Measurements from ENCODE around the gene NTRK2. TPM values are rescaled to one million over a fixed set of nuclear protein-coding genes. Genes with fewer than 3 reads are reported as not detected.

NTRK2 gene
- total and polyA plus RNA-seq, 2 experiments from 2014 or later, result 0.03 TPM; not detected in 1

DNA sequence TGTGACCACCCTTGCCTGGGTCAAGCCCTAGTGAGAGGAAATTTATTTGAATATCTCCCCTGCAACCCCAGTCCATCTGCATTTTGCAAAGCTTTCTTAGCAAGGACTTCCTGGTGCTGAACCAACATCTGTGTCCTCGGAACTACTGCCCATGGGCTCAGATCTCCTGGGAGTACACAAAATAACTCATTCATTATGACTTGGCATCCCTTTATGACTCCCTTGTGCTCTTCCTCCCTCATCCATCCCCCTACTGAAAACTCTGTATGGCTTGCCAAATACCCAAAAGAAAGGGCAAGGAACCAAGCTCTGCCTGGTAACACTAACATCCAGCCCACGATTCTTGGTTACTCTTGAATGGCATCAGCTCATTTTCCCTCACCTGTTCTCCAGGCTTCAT is 368.5 kb downstream of the NTRK2 start (continued):
- TF ChIP-seq, protein P1, sequence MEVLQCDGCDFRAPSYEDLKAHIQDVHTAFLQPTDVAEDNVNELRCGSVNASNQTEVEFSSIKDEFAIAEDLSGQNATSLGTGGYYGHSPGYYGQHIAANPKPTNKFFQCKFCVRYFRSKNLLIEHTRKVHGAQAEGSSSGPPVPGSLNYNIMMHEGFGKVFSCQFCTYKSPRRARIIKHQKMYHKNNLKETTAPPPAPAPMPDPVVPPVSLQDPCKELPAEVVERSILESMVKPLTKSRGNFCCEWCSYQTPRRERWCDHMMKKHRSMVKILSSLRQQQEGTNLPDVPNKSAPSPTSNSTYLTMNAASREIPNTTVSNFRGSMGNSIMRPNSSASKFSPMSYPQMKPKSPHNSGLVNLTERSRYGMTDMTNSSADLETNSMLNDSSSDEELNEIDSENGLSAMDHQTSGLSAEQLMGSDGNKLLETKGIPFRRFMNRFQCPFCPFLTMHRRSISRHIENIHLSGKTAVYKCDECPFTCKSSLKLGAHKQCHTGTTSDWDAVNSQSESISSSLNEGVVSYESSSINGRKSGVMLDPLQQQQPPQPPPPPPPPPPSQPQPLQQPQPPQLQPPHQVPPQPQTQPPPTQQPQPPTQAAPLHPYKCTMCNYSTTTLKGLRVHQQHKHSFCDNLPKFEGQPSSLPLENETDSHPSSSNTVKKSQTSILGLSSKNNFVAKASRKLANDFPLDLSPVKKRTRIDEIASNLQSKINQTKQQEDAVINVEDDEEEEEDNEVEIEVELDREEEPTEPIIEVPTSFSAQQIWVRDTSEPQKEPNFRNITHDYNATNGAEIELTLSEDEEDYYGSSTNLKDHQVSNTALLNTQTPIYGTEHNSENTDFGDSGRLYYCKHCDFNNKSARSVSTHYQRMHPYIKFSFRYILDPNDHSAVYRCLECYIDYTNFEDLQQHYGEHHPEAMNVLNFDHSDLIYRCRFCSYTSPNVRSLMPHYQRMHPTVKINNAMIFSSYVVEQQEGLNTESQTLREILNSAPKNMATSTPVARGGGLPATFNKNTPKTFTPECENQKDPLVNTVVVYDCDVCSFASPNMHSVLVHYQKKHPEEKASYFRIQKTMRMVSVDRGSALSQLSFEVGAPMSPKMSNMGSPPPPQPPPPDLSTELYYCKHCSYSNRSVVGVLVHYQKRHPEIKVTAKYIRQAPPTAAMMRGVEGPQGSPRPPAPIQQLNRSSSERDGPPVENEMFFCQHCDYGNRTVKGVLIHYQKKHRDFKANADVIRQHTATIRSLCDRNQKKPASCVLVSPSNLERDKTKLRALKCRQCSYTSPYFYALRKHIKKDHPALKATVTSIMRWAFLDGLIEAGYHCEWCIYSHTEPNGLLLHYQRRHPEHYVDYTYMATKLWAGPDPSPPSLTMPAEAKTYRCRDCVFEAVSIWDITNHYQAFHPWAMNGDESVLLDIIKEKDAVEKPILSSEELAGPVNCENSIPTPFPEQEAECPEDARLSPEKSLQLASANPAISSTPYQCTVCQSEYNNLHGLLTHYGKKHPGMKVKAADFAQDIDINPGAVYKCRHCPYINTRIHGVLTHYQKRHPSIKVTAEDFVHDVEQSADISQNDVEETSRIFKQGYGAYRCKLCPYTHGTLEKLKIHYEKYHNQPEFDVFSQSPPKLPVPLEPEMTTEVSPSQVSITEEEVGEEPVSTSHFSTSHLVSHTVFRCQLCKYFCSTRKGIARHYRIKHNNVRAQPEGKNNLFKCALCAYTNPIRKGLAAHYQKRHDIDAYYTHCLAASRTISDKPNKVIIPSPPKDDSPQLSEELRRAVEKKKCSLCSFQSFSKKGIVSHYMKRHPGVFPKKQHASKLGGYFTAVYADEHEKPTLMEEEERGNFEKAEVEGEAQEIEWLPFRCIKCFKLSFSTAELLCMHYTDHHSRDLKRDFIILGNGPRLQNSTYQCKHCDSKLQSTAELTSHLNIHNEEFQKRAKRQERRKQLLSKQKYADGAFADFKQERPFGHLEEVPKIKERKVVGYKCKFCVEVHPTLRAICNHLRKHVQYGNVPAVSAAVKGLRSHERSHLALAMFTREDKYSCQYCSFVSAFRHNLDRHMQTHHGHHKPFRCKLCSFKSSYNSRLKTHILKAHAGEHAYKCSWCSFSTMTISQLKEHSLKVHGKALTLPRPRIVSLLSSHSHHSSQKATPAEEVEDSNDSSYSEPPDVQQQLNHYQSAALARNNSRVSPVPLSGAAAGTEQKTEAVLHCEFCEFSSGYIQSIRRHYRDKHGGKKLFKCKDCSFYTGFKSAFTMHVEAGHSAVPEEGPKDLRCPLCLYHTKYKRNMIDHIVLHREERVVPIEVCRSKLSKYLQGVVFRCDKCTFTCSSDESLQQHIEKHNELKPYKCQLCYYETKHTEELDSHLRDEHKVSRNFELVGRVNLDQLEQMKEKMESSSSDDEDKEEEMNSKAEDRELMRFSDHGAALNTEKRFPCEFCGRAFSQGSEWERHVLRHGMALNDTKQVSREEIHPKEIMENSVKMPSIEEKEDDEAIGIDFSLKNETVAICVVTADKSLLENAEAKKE (CRISPR knock-in tag; IDR thresholded peaks at IDR 0.05), result no peak
- TF ChIP-seq ZNF114 (CRISPR knock-in tag; IDR thresholded peaks at IDR 0.05) (no peak), JUNB (IDR thresholded peaks at IDR 0.05; ENCODE audit: unreplicated experiment) (no peak), NANOG (IDR thresholded peaks at IDR 0.05; ENCODE audit: borderline replicate concordance) (no peak), STAT1 (IDR thresholded peaks at IDR 0.05; ENCODE audit: unreplicated experiment) (no peak)

DNA sequence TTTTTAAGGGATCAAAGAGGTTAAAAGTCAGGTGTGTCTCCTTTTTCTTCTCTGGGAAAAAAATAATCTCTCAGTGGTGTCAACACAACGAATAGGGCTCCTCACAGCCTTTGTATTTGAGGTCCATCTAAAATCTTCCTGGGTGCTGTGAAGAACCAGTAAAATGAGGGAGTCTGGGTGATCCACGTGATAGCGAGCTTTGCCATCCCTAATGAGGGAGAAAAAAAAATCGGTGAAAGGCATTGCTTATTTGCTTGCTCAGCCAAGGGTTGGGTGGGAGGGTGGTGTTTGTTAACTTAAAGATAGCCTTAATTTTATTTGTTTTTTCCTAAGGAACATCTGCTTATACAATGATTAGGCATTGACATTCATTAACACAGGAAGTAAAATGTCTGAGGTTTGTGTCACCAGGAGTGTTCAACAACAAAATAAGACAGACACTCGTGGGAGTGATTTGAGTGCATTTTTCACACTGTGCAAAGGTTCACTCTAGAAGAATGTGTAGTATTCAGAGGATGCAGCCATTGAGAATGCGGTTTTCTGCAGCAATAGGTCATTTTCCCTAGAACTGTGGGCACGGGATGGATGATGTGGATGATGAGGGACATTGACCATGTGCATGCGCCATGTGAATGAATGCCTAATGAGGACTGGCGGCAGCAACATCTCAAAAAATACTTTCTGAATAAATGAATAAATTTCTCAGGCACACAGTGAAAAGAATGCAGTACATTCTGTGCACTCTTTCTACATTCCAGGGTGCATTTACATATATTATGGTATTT is 369.5 kb downstream of the NTRK2 start:
- no peak overlapping the region for H3K4me2 ChIP-seq
- no peaks in the 10 kb centered on the region for H3K36me3 ChIP-seq (ENCODE audit: insufficient read depth)
- ATAC-seq, result no peak
- H3K4me3 Mint-ChIP-seq, result no peak overlapping the region
- H3K4me1 Mint-ChIP-seq, result no peaks in the 10 kb centered on the region; the same call in 1 of the 3 replicates
- no peak overlapping the region for H3K4me3 ChIP-seq
- H4K20me1 ChIP-seq (replicated peaks; ENCODE audit: insufficient read depth), result no peaks in the 10 kb centered on the region
- no peaks in the 10 kb centered on the region for H3K79me2 ChIP-seq (replicated peaks; ENCODE audit: insufficient read depth)
- H3F3A ChIP-seq (replicated peaks; ENCODE audit: low read depth), result no peaks in the 10 kb centered on the region
- H2AFZ ChIP-seq, result no peak overlapping the region
- H3K27ac Mint-ChIP-seq, result no peak overlapping the region
- H3K27ac ChIP-seq (ENCODE audit: low read depth), result no peak overlapping the region
- no peaks in the 10 kb centered on the region for H3K36me3 Mint-ChIP-seq (ENCODE audit: low read depth)
- H3K27me3 Mint-ChIP-seq (ENCODE audit: insufficient read depth, low read depth, poor library complexity), result no peaks in the 10 kb centered on the region
- DNase-seq (ENCODE audit: low spot score), result no peak
- H3K4me1 ChIP-seq (ENCODE audit: insufficient read depth), result peaks cover 17% of the 10 kb centered on the region
- no peaks in the 10 kb centered on the region for H3K27me3 ChIP-seq (ENCODE audit: insufficient read depth)
- peaks cover 17% of the 10 kb centered on the region for H3K9me2 ChIP-seq (ENCODE audit: insufficient read depth)
- H3K9me3 Mint-ChIP-seq, result no peaks in the 10 kb centered on the region
- no peak for TF ChIP-seq EZH2phosphoT487 (IDR thresholded peaks at IDR 0.05; ENCODE audit: unreplicated experiment)
- TF ChIP-seq, protein P1 (CRISPR knock-in tag; IDR thresholded peaks at IDR 0.05), result no peak
- no peak for TF ChIP-seq ZNF114 (CRISPR knock-in tag; IDR thresholded peaks at IDR 0.05)
- TF ChIP-seq CREB1 (CRISPR knock-in tag; IDR thresholded peaks at IDR 0.05; ENCODE audit: low read depth), result no peak
- no peak for TF ChIP-seq ZNF331 (CRISPR knock-in tag; IDR thresholded peaks at IDR 0.05; ENCODE audit: low read depth)

All from GM23338 (cell line).